Stimulated activated CD4-positive, alpha-beta T cell treated with anti-CD3 and anti-CD28 coated beads, Interleukin-4, amount 100 ng/mL, for 4 hours (primary cell): Measurements from ENCODE around the gene ACP5.
A peak's percentile ranks its signal among the peaks of the same experiment; 100 is the strongest.
"Not testable (repeated sequence)": the region's sequence is repeated elsewhere in the genome, so short reads cannot be mapped to it uniquely, and the experiment has no call there.

Experiments used
- DNase-seq, 2 experiments: peaks; one replicate each; pipeline ENCODE4 v3.0.0-alpha.2; 2020

ACP5 gene

DNA sequence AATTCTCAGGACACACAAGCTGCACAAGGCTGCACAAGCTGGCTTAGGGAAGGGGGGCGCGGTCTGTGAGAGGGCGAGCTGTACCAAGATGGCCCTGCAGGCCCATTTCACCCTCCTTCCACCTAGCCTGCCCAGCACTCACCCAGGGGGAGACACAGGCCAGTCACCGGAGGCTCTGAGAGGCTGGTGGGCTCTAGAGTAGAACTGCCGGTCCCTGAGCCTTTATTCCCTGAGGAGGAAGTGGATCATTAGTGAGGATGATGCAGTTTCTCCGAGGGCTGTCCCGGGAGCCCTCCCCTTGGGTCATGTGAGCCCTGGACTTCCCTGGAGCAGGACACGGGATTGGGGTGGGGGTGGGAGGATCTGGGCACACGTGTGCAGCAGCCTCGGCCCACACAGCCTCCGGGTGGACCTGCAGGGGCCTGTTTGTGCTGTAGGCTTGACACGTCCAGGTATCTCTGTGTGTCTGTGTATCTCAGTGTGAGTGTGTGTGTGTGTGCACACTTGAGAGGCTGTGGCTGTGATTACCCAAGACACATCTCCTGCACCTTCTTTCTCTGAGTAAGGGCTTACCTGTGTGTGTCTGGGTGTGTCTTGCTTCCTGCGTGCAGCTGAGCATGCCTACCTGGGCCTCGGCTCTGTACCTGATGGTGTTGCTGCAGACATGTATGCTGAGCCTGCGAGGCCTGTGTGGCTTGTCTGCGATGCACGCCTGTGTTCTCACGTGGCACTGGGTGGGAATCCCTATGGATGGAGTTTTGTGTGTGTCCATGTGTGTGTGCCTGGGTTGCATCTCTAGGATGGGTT lies at the start of gene ACP5:
TSS of gene ACP5 (minus strand) at position 195 of the 807 bp plus-strand sequence. CDS start 328 bp downstream, outside the sequence.
- DNase-seq, result no peak

- DNase-seq, result no peak
Observed at GRCh38 chr19:11626252-11626651, 48.8 kb upstream of the ACP5 start.

DNA sequence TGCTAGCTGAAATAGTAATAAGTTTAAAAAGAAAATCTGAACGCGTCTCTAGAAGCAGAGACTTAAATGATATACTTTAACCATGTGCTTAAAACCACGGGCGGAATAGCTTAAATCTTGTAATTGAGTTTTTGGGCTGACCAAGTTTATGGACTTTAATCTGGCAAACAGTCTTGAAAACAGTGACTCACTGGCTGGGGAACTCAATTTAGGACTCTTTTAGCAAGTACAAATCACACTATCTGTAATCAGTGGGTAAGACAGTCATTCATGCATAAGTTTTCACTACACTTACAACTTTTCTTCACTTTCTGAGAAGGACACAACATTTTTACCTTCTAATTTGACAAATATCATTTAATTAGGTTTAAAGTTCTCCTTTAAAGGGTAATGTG lies 46.6 kb upstream of the ACP5 start:
- no peak for DNase-seq

DNA sequence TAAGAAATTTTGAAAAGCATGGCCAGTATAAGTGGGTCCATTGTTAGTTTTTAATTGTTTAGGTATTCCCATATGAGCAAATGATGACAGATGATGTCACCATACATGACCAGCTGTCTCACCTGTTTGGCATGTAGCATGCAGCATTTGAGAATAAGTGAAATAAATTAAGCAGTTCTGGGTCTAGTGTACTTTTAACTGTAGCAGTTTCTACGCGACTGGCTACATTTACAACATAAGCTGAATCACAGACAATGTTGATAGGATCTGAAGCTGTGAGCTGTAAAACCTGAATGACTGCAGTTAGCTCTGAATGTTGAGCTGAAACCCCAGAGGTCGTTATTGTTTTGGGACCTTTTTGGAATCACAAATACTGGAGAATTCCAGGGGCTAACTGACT lies 45.0 kb upstream of the ACP5 start:
- DNase-seq, result not testable (repeated sequence)

- no peak for DNase-seq
Observed at GRCh38 chr19:11620553-11620952, 43.1 kb upstream of the ACP5 start.

- DNase-seq, result no peak
Observed at GRCh38 chr19:11617180-11618062, 40.0 kb upstream of the ACP5 start.

DNA sequence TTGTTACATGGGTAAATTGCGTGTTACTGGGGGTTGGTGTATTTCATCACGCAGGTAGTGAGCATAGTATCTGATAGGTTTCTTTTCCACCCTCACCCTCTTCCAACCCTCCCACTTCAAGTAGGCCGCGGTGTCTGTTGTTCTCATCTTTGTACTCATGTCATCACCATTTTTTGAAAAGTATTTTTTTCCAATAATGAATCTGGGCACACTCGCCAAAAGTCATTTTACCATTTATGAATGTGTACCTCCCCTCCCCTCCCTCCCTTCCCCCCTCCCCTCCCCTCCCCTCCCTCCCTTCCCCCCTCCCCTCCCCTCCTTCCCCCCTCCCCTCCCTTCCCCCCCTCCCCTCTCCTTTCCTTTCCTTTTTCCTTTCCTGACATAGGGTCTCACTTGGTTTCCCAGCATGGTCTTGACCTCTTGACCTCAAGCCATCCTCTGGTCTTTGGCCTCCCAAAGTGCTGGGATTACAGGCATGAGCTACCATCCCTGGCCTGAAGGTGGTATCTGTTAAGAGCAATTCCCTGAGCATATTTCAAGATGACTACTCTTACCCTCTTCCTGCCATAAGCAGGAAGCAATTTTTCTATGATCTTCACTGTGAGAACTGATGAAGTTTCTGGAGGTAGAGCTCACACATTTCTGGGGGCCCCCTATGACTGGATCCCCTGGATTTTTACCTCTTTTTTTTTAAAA lies 35.5 kb upstream of the ACP5 start:
- DNase-seq, result no peak

GRCh38 chr19:11611730-11612129 lies 34.3 kb upstream of the ACP5 start:
- DNase-seq, result no peak

DNA sequence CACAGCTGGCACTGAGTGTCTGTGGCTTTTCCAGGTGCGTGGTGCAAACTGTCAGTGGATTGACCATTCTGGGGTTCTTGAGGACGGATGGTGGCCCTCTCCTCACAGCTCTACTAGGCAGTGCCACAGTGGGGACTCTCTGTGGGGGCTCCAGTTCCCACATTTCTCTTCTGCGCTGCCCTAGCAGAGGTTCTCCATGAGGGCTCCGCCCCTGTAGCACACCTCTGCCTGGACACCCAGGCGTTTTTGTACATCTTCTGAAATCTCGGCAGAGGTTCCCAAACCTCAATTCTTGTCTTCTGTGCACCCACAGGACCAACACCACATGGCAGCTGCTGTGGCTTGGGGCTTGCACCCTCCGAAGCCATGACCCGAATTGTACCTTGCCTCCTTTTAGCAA lies 29.0 kb upstream of the ACP5 start:
- no peak for DNase-seq

- DNase-seq, result not testable (repeated sequence)
Observed at GRCh38 chr19:11599704-11600103, 22.3 kb upstream of the ACP5 start.

GRCh38 chr19:11598746-11599145 lies 21.3 kb upstream of the ACP5 start:
- no peak for DNase-seq

- DNase-seq, result no peak
Observed at GRCh38 chr19:11598103-11598483, 20.6 kb upstream of the ACP5 start.

DNA sequence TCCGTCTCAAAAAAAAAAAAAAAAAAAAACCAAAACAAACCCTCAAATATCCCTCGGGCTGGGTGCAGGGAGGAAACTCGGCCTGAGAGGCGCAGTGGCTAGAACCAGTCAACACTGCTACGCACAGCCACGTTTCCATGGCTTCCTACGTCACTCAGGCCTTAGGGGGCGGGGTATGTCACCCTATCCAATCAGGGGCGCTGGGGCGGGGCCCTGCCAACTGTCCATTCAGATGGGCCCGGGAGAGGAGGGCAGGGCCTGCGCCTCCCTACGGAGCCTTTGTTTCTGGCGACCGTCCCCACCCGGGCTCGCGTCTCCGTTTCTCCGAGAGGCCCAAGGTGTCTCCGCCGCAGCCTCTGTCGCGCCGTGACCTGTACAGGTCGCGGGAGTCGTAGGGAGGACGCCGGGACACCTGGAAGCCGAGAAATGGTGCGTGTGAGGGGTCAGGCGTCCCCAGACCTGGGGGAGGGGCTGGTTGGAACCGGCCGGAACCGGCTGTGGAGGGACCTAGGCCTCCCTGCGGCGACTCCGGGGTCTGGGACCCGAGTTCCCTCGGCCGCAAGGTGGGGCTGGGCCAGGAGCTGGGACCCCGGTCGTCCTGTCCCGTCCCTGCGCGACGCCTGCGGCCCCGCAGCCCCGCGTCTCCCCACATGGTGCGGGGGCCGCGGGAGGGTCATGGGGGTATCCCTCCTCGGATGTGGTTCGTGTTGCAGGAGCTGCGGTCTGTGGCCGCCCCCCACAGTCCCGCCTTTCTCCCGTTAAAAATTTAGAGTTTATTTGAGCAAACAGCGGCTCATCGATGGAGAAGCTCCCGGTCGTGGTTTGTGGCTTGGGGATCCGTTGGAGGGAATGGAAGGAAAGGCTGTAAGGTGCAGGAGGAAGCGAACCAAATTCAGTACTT lies 20.0 kb upstream of the ACP5 start, which contains the start of gene ZNF627:
TSS of gene ZNF627 (plus strand) at position 282 of the 901 bp plus-strand sequence. CDS start at position 427, 145 bp downstream.
- DNase-seq, result peak; percentile 94 to 95

- no peak for DNase-seq
Observed at GRCh38 chr19:11596156-11596555, 18.7 kb upstream of the ACP5 start.

DNA sequence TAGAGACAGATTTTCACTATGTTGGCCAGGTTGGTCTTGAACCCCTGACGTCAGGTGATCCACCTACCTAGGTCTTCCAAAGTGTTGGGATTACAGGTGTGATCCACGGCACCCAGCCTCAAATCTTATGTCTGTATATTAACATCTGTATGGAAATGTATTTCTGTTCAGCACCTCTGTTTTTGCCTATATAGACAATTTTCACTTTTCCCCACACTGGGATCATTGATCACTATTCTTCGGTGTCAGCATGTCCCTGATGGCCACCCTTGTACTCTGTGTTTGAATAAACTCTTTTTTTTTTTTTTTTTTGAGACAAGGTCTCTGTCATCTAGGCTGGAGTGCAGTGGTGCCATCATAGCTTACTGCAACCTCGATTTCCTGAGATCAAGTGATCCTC lies 16.6 kb upstream of the ACP5 start:
- DNase-seq, result no peak

DNA sequence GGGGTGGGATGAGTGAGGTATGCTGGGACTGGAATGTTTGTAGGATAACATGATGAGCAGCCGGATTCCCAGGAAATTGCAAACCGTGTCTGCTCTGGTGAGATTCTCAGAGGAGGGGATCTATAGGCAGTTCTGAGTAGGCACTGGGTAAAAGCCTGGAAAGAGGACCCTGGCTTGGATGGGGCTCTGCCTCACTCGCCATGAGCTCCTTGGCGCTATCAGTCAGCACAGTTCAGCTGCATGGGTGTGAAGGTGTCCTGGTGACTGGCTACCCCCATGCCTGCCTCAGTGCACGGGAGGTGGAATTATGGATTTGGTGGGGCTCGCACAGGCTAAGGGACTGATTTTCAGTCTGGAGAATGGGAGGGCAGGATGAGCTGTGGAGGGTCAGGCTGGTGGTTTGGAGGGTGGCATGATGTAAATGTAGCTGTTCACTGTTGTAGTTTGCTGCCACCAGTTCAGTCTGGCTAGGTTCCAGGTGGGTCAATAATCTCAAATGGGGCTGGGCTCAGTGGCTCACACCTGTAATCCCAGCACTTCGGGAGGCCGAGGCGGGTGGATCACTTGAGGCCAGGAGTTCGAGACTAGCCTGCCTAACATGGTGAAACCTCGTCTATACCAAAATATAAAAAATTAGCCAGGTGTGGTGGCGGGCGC lies 10.7 kb upstream of the ACP5 start:
- DNase-seq, result no peak

- DNase-seq, result peak; percentile 64 to 75
Observed at GRCh38 chr19:11587302-11587974, 10.0 kb upstream of the ACP5 start.

GRCh38 chr19:11586331-11586730 lies 8.9 kb upstream of the ACP5 start:
- DNase-seq, result no peak

- peak; percentile 40 to 54 for DNase-seq
Observed at GRCh38 chr19:11581740-11582139, 4.3 kb upstream of the ACP5 start.

DNA sequence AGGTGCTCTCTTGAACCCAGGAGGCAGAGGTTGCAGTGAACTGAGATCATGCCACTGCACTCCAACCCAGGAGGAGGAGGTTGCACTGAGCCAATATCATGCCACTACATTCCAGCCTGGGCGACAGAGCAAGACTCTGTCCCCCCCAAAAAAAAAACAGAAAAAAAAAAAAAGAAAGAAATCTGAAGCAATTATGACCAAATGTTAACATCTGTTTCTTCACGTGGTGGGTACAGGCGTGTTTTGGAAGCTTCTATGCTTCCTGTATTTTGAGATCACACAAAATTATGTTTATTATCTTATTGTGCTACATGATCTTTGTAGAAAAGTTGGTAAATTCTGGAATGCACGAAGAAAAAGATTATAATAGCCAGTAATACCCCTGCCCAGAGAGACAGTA lies 2.7 kb upstream of the ACP5 start:
- no peak for DNase-seq
